ENCODE measurements around the gene BDKRB1. TPM values are rescaled to one million over a fixed set of nuclear protein-coding genes. Genes with fewer than 3 reads are reported as not detected.

The BDKRB1 gene
- total RNA-seq, 1 donor from 2014 or later: not detected

DNA sequence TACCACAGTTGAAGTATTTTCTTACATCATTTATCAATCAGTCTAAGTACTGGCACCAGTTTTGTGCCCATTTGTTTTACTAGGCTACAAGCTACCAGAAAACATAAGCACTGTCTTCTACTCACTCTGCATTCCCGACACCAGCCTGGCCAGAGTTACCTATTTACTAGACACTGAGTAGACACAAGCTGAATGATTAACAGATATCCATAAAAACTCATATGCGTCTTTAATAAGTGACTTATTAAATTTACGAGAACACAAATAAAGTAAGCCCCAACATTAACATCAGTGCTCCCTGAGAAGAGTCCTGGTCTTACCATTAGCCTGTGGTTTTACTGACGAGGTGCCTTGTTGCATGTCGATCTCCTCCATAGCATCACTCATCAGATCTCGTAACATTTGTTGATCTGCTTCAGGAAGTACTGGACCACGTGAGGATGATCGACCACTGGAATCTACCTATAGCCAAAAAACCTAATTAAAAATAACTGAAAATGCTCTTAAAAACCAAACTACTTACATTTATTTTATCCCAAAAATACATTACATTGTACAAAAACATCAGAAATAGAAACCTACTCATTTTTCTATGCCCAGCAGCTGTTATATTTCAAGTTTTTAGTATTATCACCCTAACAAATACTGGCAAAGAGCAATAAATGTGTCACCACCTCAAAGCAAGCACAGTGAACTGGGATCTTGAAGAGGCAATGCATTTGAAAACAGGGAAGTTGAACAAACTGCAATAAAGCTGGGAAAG, 53.3 kb downstream of the BDKRB1 start:
- no peak for ATAC-seq (ENCODE audit: low read depth)
- H3K9me3 Mint-ChIP-seq: no peaks in the 10 kb centered on the region
- TF ChIP-seq, protein P1, sequence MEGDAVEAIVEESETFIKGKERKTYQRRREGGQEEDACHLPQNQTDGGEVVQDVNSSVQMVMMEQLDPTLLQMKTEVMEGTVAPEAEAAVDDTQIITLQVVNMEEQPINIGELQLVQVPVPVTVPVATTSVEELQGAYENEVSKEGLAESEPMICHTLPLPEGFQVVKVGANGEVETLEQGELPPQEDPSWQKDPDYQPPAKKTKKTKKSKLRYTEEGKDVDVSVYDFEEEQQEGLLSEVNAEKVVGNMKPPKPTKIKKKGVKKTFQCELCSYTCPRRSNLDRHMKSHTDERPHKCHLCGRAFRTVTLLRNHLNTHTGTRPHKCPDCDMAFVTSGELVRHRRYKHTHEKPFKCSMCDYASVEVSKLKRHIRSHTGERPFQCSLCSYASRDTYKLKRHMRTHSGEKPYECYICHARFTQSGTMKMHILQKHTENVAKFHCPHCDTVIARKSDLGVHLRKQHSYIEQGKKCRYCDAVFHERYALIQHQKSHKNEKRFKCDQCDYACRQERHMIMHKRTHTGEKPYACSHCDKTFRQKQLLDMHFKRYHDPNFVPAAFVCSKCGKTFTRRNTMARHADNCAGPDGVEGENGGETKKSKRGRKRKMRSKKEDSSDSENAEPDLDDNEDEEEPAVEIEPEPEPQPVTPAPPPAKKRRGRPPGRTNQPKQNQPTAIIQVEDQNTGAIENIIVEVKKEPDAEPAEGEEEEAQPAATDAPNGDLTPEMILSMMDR (IDR thresholded peaks at IDR 0.05): no peak
- ChIA-PET CTCF (no interaction called here), POLR2A (no interaction called here)
- no peak overlapping the region for H3K27ac Mint-ChIP-seq
- H3K4me1 Mint-ChIP-seq: peaks cover 2% of the 10 kb centered on the region
- intact Hi-C loops (cut with micrococcal nuclease): no loop called here
- no peak for DNase-seq
- no peak overlapping the region for H3K4me3 Mint-ChIP-seq
- no peaks in the 10 kb centered on the region for H3K27me3 Mint-ChIP-seq
- H3K36me3 Mint-ChIP-seq (ENCODE audit: low read depth): peaks cover 73% of the 10 kb centered on the region

DNA sequence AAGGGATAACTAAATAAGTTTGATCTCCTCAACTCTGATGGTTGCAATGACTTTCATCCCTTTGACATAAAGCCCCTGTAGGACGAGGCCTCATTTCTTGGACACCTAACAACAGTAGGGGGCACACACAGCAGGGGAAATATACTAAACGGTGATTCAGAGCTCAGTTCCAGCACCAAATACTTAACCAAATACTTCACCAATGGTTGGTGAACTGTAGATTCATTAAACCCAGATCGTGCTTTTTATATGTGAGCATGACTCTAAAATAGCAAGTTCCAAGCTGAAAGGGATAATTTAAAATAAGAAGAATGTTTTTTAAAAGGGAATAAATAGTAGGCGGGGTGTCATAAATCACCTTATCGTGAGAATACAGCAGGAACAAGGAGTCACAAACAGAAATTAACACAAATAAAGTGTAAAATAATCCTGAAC, 53.9 kb downstream of the BDKRB1 start:
- no peaks in the 10 kb centered on the region for H3K9me3 Mint-ChIP-seq
- TF ChIP-seq, protein P1 (IDR thresholded peaks at IDR 0.05): no peak
- CTCF ChIA-PET: no interaction called here
- ATAC-seq (ENCODE audit: low read depth): no peak
- intact Hi-C loops (cut with micrococcal nuclease): no loop called here
- H3K27me3 Mint-ChIP-seq: no peaks in the 10 kb centered on the region
- no peaks in the 10 kb centered on the region for H3K4me1 Mint-ChIP-seq
- no peak overlapping the region for H3K27ac Mint-ChIP-seq
- POLR2A ChIA-PET: interaction anchor here (0.6 kb wide), 1 partner anchor 177 kb away, joined by 3 read pairs; no protein-coding TSS in a partner anchor
- no peak overlapping the region for H3K4me3 Mint-ChIP-seq
- H3K36me3 Mint-ChIP-seq (ENCODE audit: low read depth): peaks cover 72% of the 10 kb centered on the region
- DNase-seq: no peak

DNA sequence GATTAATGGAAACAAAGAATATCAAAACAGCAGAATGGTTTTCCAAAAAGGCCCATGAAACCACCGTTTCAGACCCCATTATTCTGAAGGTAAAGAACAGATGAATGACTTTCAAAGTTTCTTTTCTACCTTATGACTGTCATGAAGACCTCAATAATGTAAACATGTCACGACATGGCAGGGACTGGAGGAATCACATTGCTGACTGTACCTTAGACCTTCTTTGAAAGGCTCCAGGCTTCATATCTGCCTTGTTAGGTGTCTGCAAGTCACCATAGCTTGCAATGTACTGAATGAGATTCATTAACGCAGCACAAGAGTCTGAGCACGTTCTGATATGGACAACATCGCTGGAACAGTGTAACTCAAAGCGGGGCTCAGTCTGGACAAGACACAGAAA, 54.9 kb downstream of the BDKRB1 start:
- DNase-seq (no peak), ATAC-seq (ENCODE audit: low read depth) (no peak)
- TF ChIP-seq, protein P1 (IDR thresholded peaks at IDR 0.05): no peak
- Mint-ChIP-seq H3K36me3 (ENCODE audit: low read depth) (peaks cover 73% of the 10 kb centered on the region), H3K4me3 (no peak overlapping the region), H3K27me3 (no peaks in the 10 kb centered on the region), H3K9me3 (no peaks in the 10 kb centered on the region), H3K4me1 (no peaks in the 10 kb centered on the region), H3K27ac (no peak overlapping the region)
- POLR2A ChIA-PET: no interaction called here
- CTCF ChIA-PET: no interaction called here
- intact Hi-C loops (cut with micrococcal nuclease): no loop called here

Other genes starting within 250 kb of the BDKRB1 start
- 0.05 and 0.16 TPM in 2 replicates for gene C14orf132, start 216.8 kb upstream of the BDKRB1 start, total RNA-seq
- gene BDKRB2, start 51.4 kb upstream of the BDKRB1 start, total RNA-seq: not detected in 2 replicates
- gene ATG2B, start 107.1 kb downstream of the BDKRB1 start, total RNA-seq: 19.4 and 21.0 TPM in 2 replicates
- 11.4 and 15.3 TPM in 2 replicates for gene GSKIP, start 107.3 kb downstream of the BDKRB1 start, total RNA-seq
- gene AK7, start 135.9 kb downstream of the BDKRB1 start, total RNA-seq: 0.51 and 1.2 TPM in 2 replicates
- 205 and 255 TPM in 2 replicates for gene PAPOLA, start 246.2 kb downstream of the BDKRB1 start, total RNA-seq